ENCODE measurements around the gene ORAI2.

GRCh38 chr7:102454468-102454867 is 21.1 kb downstream of the ORAI2 start:
- TF ChIP-seq RAD21 (IDR thresholded peaks at IDR 0.05 in 1 of 2, conservative IDR thresholded peaks at IDR 0.05 in 1 of 2; ENCODE audit: low read depth in 2 of 2, low read length in 2 of 2): no peak
- TF ChIP-seq MAFK (IDR thresholded peaks at IDR 0.05; ENCODE audit: low read depth, low read length): no peak
- no peak for TF ChIP-seq ATF3 (IDR thresholded peaks at IDR 0.05; ENCODE audit: insufficient read depth, low read depth, low read length)
- TF ChIP-seq CTCF (IDR thresholded peaks at IDR 0.05; ENCODE audit: control extremely low read depth in 1 of 3, insufficient read depth in 1 of 3, low read depth in 1 of 3, low read length in 3 of 3): no peak
- TF ChIP-seq TBP (IDR thresholded peaks at IDR 0.05; ENCODE audit: low read depth, low read length): no peak
- TF ChIP-seq EP300 (IDR thresholded peaks at IDR 0.05; ENCODE audit: borderline replicate concordance in 1 of 2, low read depth in 2 of 2, low read length in 2 of 2): no peak
- no peak for TF ChIP-seq CHD2 (IDR thresholded peaks at IDR 0.05; ENCODE audit: low read length)
